ENCODE data around the gene TICAM2. TPM values are rescaled to one million over a fixed set of nuclear protein-coding genes. Genes with fewer than 3 reads are reported as not detected.

TICAM2 gene
- total RNA-seq, 1 experiment from 2014 or later, result 1.0 TPM

DNA sequence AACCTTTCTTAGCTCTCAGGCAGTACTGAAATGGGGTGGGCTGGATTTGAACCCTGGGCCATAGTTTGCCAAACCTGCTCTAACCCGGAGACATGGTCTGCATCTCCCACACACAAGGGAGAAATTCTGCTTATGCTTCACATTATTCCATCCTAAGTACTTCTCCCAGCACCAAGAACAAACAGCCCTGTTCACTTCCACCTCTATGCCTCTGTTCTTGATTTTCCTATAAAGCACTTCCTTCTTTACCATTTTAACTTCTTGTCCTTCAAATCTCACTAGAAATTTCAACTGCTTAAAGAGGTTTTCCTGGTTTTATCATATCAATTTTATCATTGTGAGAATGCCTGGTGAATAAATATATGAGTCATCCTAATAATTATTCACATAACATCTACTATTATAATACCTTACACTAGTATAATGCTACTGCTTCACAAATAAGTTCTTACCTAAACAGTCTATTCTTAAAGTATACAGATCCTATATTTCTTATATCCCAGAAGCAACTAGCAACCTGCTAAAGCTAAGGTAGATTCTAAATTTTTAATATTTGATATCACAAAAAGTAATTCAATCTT is 70.4 kb downstream of the TICAM2 start:
- Mint-ChIP-seq H3K27me3 (ENCODE audit: low read depth) (no peaks in the 10 kb centered on the region), H3K27ac (peak overlapping the region; percentile 81; the same call in 1 of the 2 replicates), H3K4me1 (peaks cover 40% of the 10 kb centered on the region), H3K4me3 (no peak overlapping the region), H3K9me3 (no peaks in the 10 kb centered on the region), H3K36me3 (peaks cover 18% of the 10 kb centered on the region)
- CTCF ChIA-PET, result no interaction called here
- DNase-seq (ENCODE audit: low spot score) (no peak), ATAC-seq (no peak)
- TF ChIP-seq SMAD4 (CRISPR knock-in tag; IDR thresholded peaks at IDR 0.05) (no peak), ATF1 (CRISPR knock-in tag; IDR thresholded peaks at IDR 0.05) (no peak), NFYB (CRISPR knock-in tag; conservative IDR thresholded peaks at IDR 0.05; ENCODE audit: low read depth) (no peak), ZNF416 (CRISPR knock-in tag; IDR thresholded peaks at IDR 0.05) (no peak), SOX15 (CRISPR knock-in tag; IDR thresholded peaks at IDR 0.05) (no peak), NR3C1 (CRISPR knock-in tag; conservative IDR thresholded peaks at IDR 0.05; ENCODE audit: low read depth) (no peak), NR2C2 (CRISPR knock-in tag; IDR thresholded peaks at IDR 0.05) (no peak), TP53 (CRISPR knock-in tag; IDR thresholded peaks at IDR 0.05) (no peak), ZNF219 (CRISPR knock-in tag; IDR thresholded peaks at IDR 0.05; ENCODE audit: borderline replicate concordance) (no peak), GABPB1 (CRISPR knock-in tag; IDR thresholded peaks at IDR 0.05) (no peak), SMAD3 (CRISPR knock-in tag; IDR thresholded peaks at IDR 0.05; ENCODE audit: borderline replicate concordance) (no peak), GRHL2 (CRISPR knock-in tag; IDR thresholded peaks at IDR 0.05; ENCODE audit: insufficient replicate concordance, severe bottlenecking) (no peak), KAT7 (CRISPR knock-in tag; IDR thresholded peaks at IDR 0.05; ENCODE audit: borderline replicate concordance) (no peak), FOXP4 (CRISPR knock-in tag; IDR thresholded peaks at IDR 0.05) (no peak), ZNF532 (CRISPR knock-in tag; IDR thresholded peaks at IDR 0.05; ENCODE audit: borderline replicate concordance) (no peak), ZNF671 (CRISPR knock-in tag; IDR thresholded peaks at IDR 0.05) (no peak), E2F4 (CRISPR knock-in tag; IDR thresholded peaks at IDR 0.05; ENCODE audit: borderline replicate concordance, low read depth) (no peak), CREB1 (CRISPR knock-in tag; IDR thresholded peaks at IDR 0.05) (no peak)
- TF ChIP-seq, protein P1, sequence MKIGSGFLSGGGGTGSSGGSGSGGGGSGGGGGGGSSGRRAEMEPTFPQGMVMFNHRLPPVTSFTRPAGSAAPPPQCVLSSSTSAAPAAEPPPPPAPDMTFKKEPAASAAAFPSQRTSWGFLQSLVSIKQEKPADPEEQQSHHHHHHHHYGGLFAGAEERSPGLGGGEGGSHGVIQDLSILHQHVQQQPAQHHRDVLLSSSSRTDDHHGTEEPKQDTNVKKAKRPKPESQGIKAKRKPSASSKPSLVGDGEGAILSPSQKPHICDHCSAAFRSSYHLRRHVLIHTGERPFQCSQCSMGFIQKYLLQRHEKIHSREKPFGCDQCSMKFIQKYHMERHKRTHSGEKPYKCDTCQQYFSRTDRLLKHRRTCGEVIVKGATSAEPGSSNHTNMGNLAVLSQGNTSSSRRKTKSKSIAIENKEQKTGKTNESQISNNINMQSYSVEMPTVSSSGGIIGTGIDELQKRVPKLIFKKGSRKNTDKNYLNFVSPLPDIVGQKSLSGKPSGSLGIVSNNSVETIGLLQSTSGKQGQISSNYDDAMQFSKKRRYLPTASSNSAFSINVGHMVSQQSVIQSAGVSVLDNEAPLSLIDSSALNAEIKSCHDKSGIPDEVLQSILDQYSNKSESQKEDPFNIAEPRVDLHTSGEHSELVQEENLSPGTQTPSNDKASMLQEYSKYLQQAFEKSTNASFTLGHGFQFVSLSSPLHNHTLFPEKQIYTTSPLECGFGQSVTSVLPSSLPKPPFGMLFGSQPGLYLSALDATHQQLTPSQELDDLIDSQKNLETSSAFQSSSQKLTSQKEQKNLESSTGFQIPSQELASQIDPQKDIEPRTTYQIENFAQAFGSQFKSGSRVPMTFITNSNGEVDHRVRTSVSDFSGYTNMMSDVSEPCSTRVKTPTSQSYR (CRISPR knock-in tag; IDR thresholded peaks at IDR 0.05), result no peak
- TF ChIP-seq, protein P2, sequence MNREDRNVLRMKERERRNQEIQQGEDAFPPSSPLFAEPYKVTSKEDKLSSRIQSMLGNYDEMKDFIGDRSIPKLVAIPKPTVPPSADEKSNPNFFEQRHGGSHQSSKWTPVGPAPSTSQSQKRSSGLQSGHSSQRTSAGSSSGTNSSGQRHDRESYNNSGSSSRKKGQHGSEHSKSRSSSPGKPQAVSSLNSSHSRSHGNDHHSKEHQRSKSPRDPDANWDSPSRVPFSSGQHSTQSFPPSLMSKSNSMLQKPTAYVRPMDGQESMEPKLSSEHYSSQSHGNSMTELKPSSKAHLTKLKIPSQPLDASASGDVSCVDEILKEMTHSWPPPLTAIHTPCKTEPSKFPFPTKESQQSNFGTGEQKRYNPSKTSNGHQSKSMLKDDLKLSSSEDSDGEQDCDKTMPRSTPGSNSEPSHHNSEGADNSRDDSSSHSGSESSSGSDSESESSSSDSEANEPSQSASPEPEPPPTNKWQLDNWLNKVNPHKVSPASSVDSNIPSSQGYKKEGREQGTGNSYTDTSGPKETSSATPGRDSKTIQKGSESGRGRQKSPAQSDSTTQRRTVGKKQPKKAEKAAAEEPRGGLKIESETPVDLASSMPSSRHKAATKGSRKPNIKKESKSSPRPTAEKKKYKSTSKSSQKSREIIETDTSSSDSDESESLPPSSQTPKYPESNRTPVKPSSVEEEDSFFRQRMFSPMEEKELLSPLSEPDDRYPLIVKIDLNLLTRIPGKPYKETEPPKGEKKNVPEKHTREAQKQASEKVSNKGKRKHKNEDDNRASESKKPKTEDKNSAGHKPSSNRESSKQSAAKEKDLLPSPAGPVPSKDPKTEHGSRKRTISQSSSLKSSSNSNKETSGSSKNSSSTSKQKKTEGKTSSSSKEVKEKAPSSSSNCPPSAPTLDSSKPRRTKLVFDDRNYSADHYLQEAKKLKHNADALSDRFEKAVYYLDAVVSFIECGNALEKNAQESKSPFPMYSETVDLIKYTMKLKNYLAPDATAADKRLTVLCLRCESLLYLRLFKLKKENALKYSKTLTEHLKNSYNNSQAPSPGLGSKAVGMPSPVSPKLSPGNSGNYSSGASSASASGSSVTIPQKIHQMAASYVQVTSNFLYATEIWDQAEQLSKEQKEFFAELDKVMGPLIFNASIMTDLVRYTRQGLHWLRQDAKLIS (CRISPR knock-in tag; IDR thresholded peaks at IDR 0.05; ENCODE audit: borderline replicate concordance), result no peak
- POLR2A ChIA-PET, result interaction anchor here (0.6 kb wide), 1 partner anchor 77 kb away, joined by 3 read pairs; no protein-coding TSS in a partner anchor
